A673 (cell line): ENCODE measurements around the gene ACAD11. TPM values are rescaled to one million over a fixed set of nuclear protein-coding genes. Genes with fewer than 3 reads are reported as not detected.
A peak's percentile ranks its signal among the peaks of the same experiment; 100 is the strongest.

Experiments used
- BruUV-seq: library from RNA; stranded (reverse); fragments of 400-500 nt; replicated peaks from 2 replicates; lab custom pipeline; 2021; lab: Mats Ljungman, UMichigan
- CTCF ChIA-PET: fragments of 300-600 bp; sonication (Branson Sonifier 250); formaldehyde crosslinking; loops from one replicate; lab custom pipeline; 2022; ENCODE audit warnings: antibody characterized with exemption; lab: Charles Lee
- POLR2A ChIA-PET: fragments of 300-600 bp; sonication (Branson Sonifier 250); formaldehyde crosslinking; loops from one replicate; lab custom pipeline; 2022; ENCODE audit warnings: antibody characterized with exemption; ENCODE audit not compliant: low non-redundant PET; lab: Charles Lee
- DNase-seq: peaks from one replicate; pipeline ENCODE4 v3.0.0-alpha.2; 2015; ENCODE audit warnings: low spot score
- H3K27ac ChIP-seq: fragments of 200-600 bp; sonication (generic); 2 replicates; pipeline ENCODE4 v1.5.1; 2016; ENCODE audit warnings: mixed run types, low read depth, mild to moderate bottlenecking, mixed read lengths, antibody characterized with exemption, low read length; ENCODE audit not compliant: poor library complexity, severe bottlenecking
- H3K27me3 ChIP-seq: fragments of 200-600 bp; sonication (generic); replicated peaks from 2 replicates; pipeline ENCODE4 v1.6.1; 2017; ENCODE audit warnings: mixed run types, low read depth, mild to moderate bottlenecking, mixed read lengths, antibody characterized with exemption, low read length; ENCODE audit not compliant: insufficient read depth, poor library complexity
- H3K36me3 ChIP-seq: fragments of 200-600 bp; sonication (generic); 2 replicates; pipeline ENCODE4 v1.6.1; 2016; ENCODE audit warnings: mixed run types, mild to moderate bottlenecking, mixed read lengths, antibody characterized with exemption, low read length; ENCODE audit not compliant: insufficient read depth, poor library complexity, severe bottlenecking
- H3K4me1 ChIP-seq: fragments of 200-600 bp; sonication (generic); 2 replicates; pipeline ENCODE4 v1.6.1; 2017; ENCODE audit warnings: mixed run types, mild to moderate bottlenecking, mixed read lengths, antibody characterized with exemption, low read length; ENCODE audit not compliant: insufficient read depth, poor library complexity, severe bottlenecking
- H3K4me3 ChIP-seq: fragments of 200-600 bp; sonication (generic); 2 replicates; pipeline ENCODE4 v1.5.1; 2016; ENCODE audit warnings: low read depth, mixed run types, mild to moderate bottlenecking, mixed read lengths, low read length; ENCODE audit not compliant: poor library complexity, severe bottlenecking
- H3K9me3 ChIP-seq: fragments of 200-600 bp; sonication (generic); 2 replicates; pipeline ENCODE4 v1.6.1; 2016; ENCODE audit warnings: mixed run types, low read depth, mild to moderate bottlenecking, mixed read lengths, antibody characterized with exemption, low read length; ENCODE audit not compliant: poor library complexity, severe bottlenecking
- EZH2 ChIP-seq: fragments of 200-600 bp; sonication (generic); IDR thresholded peaks from 2 replicates; pipeline ENCODE4 v1.6.1; 2017; ENCODE audit warnings: borderline replicate concordance, low read depth, mild to moderate bottlenecking, mixed read lengths, antibody characterized with exemption, low read length; ENCODE audit not compliant: poor library complexity, severe bottlenecking
- intact Hi-C: fragments of 100-400 bp; cut with micrococcal nuclease; formaldehyde crosslinking; loops from one replicate; pipeline ENCODE4 v1.10.0; 2022; ENCODE audit not compliant: unreplicated experiment
- total RNA-seq: library from RNA; stranded (reverse); gene quantifications from 2 replicates; pipeline ENCODE4 v1.2.3, GENCODE V29; 2021
- TF ChIP-seq, protein P1 (sequence below): fragments of 300-800, 200-600 bp; sonication (generic); conservative IDR thresholded peaks from 2 replicates; pipeline ENCODE4 v1.5.1; 2017; ENCODE audit warnings: low read depth, mild to moderate bottlenecking, antibody characterized with exemption, low read length, moderate library complexity, mixed read lengths

ACAD11 gene
- total RNA-seq, 1 experiment from 2014 or later, result 10.4 TPM

DNA sequence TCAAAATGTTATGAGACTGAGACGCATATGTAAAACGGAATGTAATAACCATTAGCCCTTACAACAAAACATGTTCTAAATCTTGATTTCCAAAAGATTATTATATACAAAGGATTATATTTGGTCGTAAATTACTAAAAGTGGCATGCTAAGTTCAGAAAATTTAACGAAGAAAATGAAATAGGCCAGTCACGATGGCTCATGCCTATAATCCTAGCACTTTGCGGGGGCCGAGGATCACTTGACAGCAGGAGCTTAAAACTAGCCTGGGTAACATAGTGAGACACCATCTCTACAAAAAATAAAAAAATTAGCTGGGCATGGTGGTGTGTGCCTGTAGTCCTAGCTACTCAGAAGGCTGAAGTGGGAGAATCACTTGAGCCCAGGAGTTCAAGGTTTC, 29.0 kb downstream of the ACAD11 start:
- ChIA-PET CTCF (interaction anchor here (1.6 kb wide), 1 partner anchor 12 kb away, joined by 4 read pairs; no protein-coding TSS in a partner anchor), POLR2A (interaction anchor here (0.6 kb wide), 1 partner anchor 38 kb away, joined by 4 read pairs; no protein-coding TSS in a partner anchor)
- Histone ChIP-seq H3K27ac (peak overlapping the region; percentile 85), H3K4me1 (peaks cover 35% of the 10 kb centered on the region), H3K27me3 (no peaks in the 10 kb centered on the region), H3K9me3 (no peaks in the 10 kb centered on the region), H3K36me3 (peaks cover 7% of the 10 kb centered on the region), H3K4me3 (peak overlapping the region; percentile 36)
- BruUV-seq, result no TSS peak
- DNase-seq, result peak; percentile 86
- TF ChIP-seq EZH2, result no peak
- TF ChIP-seq, protein P1, sequence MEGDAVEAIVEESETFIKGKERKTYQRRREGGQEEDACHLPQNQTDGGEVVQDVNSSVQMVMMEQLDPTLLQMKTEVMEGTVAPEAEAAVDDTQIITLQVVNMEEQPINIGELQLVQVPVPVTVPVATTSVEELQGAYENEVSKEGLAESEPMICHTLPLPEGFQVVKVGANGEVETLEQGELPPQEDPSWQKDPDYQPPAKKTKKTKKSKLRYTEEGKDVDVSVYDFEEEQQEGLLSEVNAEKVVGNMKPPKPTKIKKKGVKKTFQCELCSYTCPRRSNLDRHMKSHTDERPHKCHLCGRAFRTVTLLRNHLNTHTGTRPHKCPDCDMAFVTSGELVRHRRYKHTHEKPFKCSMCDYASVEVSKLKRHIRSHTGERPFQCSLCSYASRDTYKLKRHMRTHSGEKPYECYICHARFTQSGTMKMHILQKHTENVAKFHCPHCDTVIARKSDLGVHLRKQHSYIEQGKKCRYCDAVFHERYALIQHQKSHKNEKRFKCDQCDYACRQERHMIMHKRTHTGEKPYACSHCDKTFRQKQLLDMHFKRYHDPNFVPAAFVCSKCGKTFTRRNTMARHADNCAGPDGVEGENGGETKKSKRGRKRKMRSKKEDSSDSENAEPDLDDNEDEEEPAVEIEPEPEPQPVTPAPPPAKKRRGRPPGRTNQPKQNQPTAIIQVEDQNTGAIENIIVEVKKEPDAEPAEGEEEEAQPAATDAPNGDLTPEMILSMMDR, result no peak
- intact Hi-C loops, result loop anchor here (5.0 kb wide), 1 partner anchor 213 kb away; the partner anchor contains the start of gene DNAJC13

DNA sequence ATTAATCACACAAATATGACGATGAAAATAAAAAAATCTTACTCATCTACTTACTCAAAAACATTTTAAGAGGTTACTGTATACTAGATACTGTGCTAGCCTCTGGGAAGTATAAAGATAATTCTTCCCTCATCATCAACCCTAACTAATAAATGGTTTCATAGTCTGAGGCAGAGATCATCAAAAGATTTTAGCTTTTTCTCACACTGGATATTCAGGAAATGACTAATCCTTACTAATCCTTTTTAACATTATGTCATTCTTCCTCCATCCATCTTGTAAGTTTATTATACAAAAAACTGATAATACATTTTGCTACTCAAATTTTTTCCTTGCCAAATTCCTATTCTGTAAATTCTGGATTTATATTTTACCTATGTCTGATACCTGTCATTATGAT, 29.7 kb downstream of the ACAD11 start:
- no TSS peak for BruUV-seq
- ChIA-PET POLR2A (no interaction called here), CTCF (no interaction called here)
- no peaks in the 10 kb centered on the region for H3K9me3 ChIP-seq
- H3K27me3 ChIP-seq, result no peaks in the 10 kb centered on the region
- intact Hi-C loops, result loop anchor here (5.0 kb wide), 1 partner anchor 213 kb away; the partner anchor contains the start of gene DNAJC13
- peak overlapping the region; percentile 85 for H3K27ac ChIP-seq
- peaks cover 7% of the 10 kb centered on the region for H3K36me3 ChIP-seq
- DNase-seq, result peak; percentile 89
- TF ChIP-seq, protein P1, result no peak
- TF ChIP-seq EZH2, result no peak
- peaks cover 35% of the 10 kb centered on the region for H3K4me1 ChIP-seq
- H3K4me3 ChIP-seq, result peak overlapping the region; percentile 36

DNA sequence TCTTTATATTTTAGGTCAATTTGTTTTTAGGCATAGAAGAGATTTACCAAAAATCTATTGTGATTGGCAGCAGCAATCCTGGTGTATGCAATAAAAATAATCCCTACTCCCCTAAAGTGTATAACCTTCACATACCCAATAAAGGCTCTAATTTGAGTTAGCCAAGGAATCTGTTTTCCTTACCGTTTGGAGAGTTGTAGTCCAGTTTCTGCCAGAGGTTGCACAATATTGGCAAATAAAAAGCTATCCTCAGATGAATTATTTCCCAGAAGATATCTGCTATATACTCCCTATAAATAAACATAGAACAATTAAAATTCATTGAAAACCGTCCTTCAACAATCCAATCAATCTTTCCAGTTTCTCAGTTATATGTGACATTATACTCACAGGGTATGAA, 31.5 kb downstream of the ACAD11 start:
- POLR2A ChIA-PET, result no interaction called here
- TF ChIP-seq, protein P1, result no peak
- no peak for TF ChIP-seq EZH2
- DNase-seq, result no peak
- Histone ChIP-seq H3K9me3 (no peaks in the 10 kb centered on the region), H3K27ac (no peak overlapping the region), H3K4me3 (no peak overlapping the region), H3K27me3 (no peaks in the 10 kb centered on the region), H3K36me3 (peaks cover 7% of the 10 kb centered on the region), H3K4me1 (peaks cover 41% of the 10 kb centered on the region)
- no TSS peak for BruUV-seq
- CTCF ChIA-PET, result no interaction called here
- intact Hi-C loops, result no loop called here
